ENCODE data around the gene KLHDC3. TPM values are rescaled to one million over a fixed set of nuclear protein-coding genes. Genes with fewer than 3 reads are reported as not detected.

KLHDC3 gene
- total and polyA plus RNA-seq, 2 of the 13 experiments (the other 11 are each of a cell fraction or from before 2014, with no cell fraction given): 78.3 to 91.5 TPM

DNA sequence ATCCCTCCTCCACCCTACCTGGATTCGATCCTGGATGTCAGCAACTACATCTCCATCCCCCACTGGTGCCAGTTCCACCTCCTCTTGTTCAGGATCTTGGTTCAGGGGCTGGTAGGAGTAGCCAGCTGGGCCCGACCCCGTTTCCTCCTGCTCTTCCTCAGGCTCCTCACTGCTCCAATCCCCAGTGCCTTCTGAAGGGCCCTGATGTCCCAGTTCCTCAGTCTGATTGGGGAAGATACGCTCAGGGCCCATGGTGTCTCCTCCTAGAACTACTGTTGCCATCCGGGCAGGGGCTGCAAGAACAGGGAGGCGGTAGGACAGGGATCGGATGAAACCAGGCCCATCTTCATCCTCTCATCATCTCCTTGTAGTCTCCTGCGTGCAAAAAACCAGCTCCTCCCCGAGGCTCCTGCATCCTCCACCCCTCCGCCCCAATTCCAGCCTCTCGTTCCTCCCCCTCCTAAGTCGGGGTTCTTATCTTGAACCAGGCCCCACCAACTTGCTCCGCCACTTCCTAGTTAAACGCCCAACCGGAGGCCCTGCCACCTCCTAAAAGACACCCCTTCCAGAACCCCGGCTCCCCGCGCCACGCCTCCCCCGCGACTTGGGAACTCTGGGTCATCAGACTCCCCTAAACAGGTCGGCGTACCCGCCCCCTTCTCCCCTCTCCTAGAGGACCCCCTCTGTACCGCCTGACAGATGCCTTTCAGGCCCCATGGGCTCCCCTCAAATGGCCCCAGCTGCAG lies 779 bp upstream of the KLHDC3 start (continued):
- TF ChIP-seq, protein P1, sequence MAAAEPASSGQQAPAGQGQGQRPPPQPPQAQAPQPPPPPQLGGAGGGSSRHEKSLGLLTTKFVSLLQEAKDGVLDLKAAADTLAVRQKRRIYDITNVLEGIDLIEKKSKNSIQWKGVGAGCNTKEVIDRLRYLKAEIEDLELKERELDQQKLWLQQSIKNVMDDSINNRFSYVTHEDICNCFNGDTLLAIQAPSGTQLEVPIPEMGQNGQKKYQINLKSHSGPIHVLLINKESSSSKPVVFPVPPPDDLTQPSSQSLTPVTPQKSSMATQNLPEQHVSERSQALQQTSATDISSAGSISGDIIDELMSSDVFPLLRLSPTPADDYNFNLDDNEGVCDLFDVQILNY (CRISPR knock-in tag; conservative IDR thresholded peaks at IDR 0.05): no peak
- TF ChIP-seq KLF16 (CRISPR knock-in tag; IDR thresholded peaks at IDR 0.05): no peak
- no peak for TF ChIP-seq KAT7 (CRISPR knock-in tag; IDR thresholded peaks at IDR 0.05; ENCODE audit: borderline replicate concordance)
- TF ChIP-seq, protein P2, sequence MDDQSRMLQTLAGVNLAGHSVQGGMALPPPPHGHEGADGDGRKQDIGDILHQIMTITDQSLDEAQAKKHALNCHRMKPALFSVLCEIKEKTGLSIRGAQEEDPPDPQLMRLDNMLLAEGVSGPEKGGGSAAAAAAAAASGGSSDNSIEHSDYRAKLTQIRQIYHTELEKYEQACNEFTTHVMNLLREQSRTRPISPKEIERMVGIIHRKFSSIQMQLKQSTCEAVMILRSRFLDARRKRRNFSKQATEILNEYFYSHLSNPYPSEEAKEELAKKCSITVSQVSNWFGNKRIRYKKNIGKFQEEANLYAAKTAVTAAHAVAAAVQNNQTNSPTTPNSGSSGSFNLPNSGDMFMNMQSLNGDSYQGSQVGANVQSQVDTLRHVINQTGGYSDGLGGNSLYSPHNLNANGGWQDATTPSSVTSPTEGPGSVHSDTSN (CRISPR knock-in tag; IDR thresholded peaks at IDR 0.05; ENCODE audit: borderline replicate concordance): no peak
- TF ChIP-seq GLI4 (CRISPR knock-in tag; IDR thresholded peaks at IDR 0.05; ENCODE audit: borderline replicate concordance): 0 out of 2 replicates have a peak, but pooled peaks have one; percentile 69
- TF ChIP-seq, protein P3, sequence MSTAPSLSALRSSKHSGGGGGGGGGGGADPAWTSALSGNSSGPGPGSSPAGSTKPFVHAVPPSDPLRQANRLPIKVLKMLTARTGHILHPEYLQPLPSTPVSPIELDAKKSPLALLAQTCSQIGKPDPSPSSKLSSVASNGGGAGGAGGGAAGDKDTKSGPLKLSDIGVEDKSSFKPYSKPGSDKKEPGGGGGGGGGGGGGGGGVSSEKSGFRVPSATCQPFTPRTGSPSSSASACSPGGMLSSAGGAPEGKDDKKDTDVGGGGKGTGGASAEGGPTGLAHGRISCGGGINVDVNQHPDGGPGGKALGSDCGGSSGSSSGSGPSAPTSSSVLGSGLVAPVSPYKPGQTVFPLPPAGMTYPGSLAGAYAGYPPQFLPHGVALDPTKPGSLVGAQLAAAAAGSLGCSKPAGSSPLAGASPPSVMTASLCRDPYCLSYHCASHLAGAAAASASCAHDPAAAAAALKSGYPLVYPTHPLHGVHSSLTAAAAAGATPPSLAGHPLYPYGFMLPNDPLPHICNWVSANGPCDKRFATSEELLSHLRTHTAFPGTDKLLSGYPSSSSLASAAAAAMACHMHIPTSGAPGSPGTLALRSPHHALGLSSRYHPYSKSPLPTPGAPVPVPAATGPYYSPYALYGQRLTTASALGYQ (CRISPR knock-in tag; IDR thresholded peaks at IDR 0.05): no peak
- TF ChIP-seq, protein P4, sequence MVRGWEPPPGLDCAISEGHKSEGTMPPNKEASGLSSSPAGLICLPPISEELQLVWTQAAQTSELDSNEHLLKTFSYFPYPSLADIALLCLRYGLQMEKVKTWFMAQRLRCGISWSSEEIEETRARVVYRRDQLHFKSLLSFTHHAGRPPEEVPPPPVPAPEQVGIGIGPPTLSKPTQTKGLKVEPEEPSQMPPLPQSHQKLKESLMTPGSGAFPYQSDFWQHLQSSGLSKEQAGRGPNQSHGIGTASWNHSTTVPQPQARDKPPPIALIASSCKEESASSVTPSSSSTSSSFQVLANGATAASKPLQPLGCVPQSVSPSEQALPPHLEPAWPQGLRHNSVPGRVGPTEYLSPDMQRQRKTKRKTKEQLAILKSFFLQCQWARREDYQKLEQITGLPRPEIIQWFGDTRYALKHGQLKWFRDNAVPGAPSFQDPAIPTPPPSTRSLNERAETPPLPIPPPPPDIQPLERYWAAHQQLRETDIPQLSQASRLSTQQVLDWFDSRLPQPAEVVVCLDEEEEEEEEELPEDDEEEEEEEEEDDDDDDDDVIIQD (CRISPR knock-in tag; IDR thresholded peaks at IDR 0.05; ENCODE audit: low read depth): no peak
- TF ChIP-seq, protein P5, sequence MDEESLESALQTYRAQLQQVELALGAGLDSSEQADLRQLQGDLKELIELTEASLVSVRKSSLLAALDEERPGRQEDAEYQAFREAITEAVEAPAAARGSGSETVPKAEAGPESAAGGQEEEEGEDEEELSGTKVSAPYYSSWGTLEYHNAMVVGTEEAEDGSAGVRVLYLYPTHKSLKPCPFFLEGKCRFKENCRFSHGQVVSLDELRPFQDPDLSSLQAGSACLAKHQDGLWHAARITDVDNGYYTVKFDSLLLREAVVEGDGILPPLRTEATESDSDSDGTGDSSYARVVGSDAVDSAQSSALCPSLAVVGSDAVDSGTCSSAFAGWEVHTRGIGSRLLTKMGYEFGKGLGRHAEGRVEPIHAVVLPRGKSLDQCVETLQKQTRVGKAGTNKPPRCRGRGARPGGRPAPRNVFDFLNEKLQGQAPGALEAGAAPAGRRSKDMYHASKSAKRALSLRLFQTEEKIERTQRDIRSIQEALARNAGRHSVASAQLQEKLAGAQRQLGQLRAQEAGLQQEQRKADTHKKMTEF (CRISPR knock-in tag; IDR thresholded peaks at IDR 0.05): no peak
- TF ChIP-seq SETDB1 (CRISPR knock-in tag; IDR thresholded peaks at IDR 0.05; ENCODE audit: borderline replicate concordance): no peak
- no peak for TF ChIP-seq ARHGAP35 (CRISPR knock-in tag; IDR thresholded peaks at IDR 0.05; ENCODE audit: borderline replicate concordance)
- no peak for TF ChIP-seq SMARCC2 (IDR thresholded peaks at IDR 0.05)
- TF ChIP-seq POGZ (CRISPR knock-in tag; IDR thresholded peaks at IDR 0.05): no peak
- no peak for TF ChIP-seq KLF13 (CRISPR knock-in tag; IDR thresholded peaks at IDR 0.05)
- TF ChIP-seq ZNF816 (CRISPR knock-in tag; IDR thresholded peaks at IDR 0.05; ENCODE audit: borderline replicate concordance): no peak
- TF ChIP-seq ZNF17 (CRISPR knock-in tag; IDR thresholded peaks at IDR 0.05): no peak
- TF ChIP-seq EEA1 (CRISPR knock-in tag; IDR thresholded peaks at IDR 0.05; ENCODE audit: borderline replicate concordance): no peak
- TF ChIP-seq, protein P6, sequence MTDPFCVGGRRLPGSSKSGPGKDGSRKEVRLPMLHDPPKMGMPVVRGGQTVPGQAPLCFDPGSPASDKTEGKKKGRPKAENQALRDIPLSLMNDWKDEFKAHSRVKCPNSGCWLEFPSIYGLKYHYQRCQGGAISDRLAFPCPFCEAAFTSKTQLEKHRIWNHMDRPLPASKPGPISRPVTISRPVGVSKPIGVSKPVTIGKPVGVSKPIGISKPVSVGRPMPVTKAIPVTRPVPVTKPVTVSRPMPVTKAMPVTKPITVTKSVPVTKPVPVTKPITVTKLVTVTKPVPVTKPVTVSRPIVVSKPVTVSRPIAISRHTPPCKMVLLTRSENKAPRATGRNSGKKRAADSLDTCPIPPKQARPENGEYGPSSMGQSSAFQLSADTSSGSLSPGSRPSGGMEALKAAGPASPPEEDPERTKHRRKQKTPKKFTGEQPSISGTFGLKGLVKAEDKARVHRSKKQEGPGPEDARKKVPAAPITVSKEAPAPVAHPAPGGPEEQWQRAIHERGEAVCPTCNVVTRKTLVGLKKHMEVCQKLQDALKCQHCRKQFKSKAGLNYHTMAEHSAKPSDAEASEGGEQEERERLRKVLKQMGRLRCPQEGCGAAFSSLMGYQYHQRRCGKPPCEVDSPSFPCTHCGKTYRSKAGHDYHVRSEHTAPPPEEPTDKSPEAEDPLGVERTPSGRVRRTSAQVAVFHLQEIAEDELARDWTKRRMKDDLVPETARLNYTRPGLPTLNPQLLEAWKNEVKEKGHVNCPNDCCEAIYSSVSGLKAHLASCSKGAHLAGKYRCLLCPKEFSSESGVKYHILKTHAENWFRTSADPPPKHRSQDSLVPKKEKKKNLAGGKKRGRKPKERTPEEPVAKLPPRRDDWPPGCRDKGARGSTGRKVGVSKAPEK (CRISPR knock-in tag; IDR thresholded peaks at IDR 0.05; ENCODE audit: borderline replicate concordance): no peak
- TF ChIP-seq, protein P7, sequence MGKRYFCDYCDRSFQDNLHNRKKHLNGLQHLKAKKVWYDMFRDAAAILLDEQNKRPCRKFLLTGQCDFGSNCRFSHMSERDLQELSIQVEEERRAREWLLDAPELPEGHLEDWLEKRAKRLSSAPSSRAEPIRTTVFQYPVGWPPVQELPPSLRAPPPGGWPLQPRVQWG (CRISPR knock-in tag; IDR thresholded peaks at IDR 0.05; ENCODE audit: borderline replicate concordance, low read depth): no peak
